GM11168 (cell line): ENCODE results near the gene KRT31.
"Not testable (repeated sequence)": the region's sequence is repeated elsewhere in the genome, so short reads cannot be mapped to it uniquely, and the experiment has no call there.

ENCODE experiments used
- in situ Hi-C: fragments of 300-500 bp; cut with MboI; formaldehyde crosslinking; loops from one replicate; pipeline ENCODE4 v1.12.0; 2022; ENCODE audit warnings: low sequenced_read_pairs; ENCODE audit not compliant: unreplicated experiment

Gene KRT31

GRCh38 chr17:41347869-41348760 lies 49.3 kb downstream of the KRT31 start:
- in situ Hi-C loops: no loop called here

- in situ Hi-C loops: not testable (repeated sequence)
Observed at GRCh38 chr17:41346421-41346820, 51.0 kb downstream of the KRT31 start.

DNA sequence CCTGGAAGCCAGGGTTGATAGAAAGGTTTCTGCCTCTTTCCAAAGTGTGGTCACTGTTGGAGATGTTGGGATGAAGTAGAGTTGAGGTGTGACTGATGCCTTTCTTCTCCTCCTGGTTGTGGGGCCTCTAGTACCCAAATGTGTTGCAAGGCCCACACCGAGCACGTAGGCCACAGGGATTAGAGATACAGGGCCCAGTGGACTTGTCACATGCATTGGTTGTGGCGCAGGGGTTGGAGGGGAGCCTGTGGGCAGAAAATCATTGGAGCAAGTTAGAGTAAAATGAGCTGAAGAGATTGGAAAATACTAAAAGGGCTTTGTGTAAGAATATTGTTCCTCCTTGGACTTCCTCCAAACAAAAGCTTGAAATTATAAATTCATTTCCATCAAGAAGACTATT lies 51.4 kb downstream of the KRT31 start:
- in situ Hi-C loops: no loop called here
